MM.1S (cell line): ENCODE results near the gene RPS3.
"Not testable (repeated sequence)": the region's sequence is repeated elsewhere in the genome, so short reads cannot be mapped to it uniquely, and the experiment has no call there.

Source experiments
- CTCF ChIP-seq: fragments of 300-600 bp; sonication (generic); IDR thresholded peaks from 2 replicates; pipeline ENCODE4 v1.5.1; 2016; ENCODE audit warnings: antibody characterized with exemption, low read length, mixed read lengths
- EZH2 ChIP-seq: fragments of 300-600 bp; sonication (generic); optimal IDR thresholded peaks from 2 replicates; pipeline ENCODE3; 2017; ENCODE audit warnings: low read depth, mild to moderate bottlenecking, antibody characterized with exemption, low read length, mixed read lengths
- EZH2phosphoT487 ChIP-seq: fragments of 300-600 bp; sonication (generic); IDR thresholded peaks from 2 replicates; pipeline ENCODE4 v1.6.1; 2018; ENCODE audit warnings: antibody characterized with exemption, low read length

DNA sequence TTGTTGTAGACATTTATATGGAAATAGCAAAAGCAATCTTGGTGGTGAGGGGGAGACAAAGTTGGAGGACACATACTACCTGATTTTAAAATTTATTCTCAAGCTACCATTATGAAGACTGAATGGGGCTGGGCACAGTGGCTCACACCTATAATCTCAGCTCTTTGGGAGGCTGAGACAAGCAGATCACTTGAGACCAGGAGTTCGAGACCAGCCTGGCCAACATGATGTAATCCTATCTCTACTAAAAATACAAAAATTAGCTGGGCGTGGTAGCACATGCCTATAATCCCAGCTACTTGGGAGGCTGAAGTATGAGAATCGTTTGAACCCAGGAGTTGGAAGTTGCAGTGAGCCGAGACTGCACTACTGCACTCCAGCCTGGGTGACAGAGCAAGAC, 37.0 kb upstream of the RPS3 start:
- not testable (repeated sequence) for TF ChIP-seq EZH2, CTCF, EZH2phosphoT487
